Muscle layer of duodenum (tissue), 2 donors: ENCODE measurements around the gene NOG.

ENCODE experiments used
- H3K27ac ChIP-seq: one replicate; pipeline ENCODE4 v1.7.0; 2013; ENCODE audit warnings: mild to moderate bottlenecking, low read length
- H3K27me3 ChIP-seq: one replicate; pipeline ENCODE4 v1.7.0; 2013; ENCODE audit warnings: low read depth, mild to moderate bottlenecking, control low read depth, low read length
- H3K36me3 ChIP-seq, 2 donors: one replicate each; pipeline ENCODE4 v1.7.0; 2013; ENCODE audit warnings: low read length in 2 of 2, control low read depth in 1 of 2, mild to moderate bottlenecking in 1 of 2; ENCODE audit not compliant: insufficient read depth in 2 of 2, control insufficient read depth in 1 of 2
- H3K4me1 ChIP-seq, 2 donors: one replicate each; pipeline ENCODE4 v1.7.0; 2013; ENCODE audit warnings: low read length in 2 of 2, mild to moderate bottlenecking in 2 of 2, control low read depth in 1 of 2, moderate library complexity in 1 of 2; ENCODE audit not compliant: insufficient read depth in 2 of 2, control insufficient read depth in 1 of 2
- H3K4me3 ChIP-seq, 2 donors: one replicate each; pipeline ENCODE4 v1.7.0; 2013; ENCODE audit warnings: low read length in 2 of 2, low read depth in 1 of 2, mild to moderate bottlenecking in 1 of 2
- H3K9me3 ChIP-seq, 2 donors: one replicate each; pipeline ENCODE4 v1.7.0; 2013; ENCODE audit warnings: low read length in 2 of 2, control low read depth in 1 of 2, mild to moderate bottlenecking in 1 of 2; ENCODE audit not compliant: control insufficient read depth in 1 of 2
- donor health status: healthy.

NOG gene

GRCh38 chr17:56598466-56598865 lies 5.0 kb downstream of the NOG start:
- Histone ChIP-seq H3K9me3 (no peaks in the 10 kb centered on the region), H3K27ac (no peak overlapping the region), H3K4me3 (no peak overlapping the region), H3K27me3 (peaks cover 29% of the 10 kb centered on the region), H3K36me3 (no peaks in the 10 kb centered on the region), H3K4me1 (peaks cover 0 to 35% of the 10 kb centered on the region in 2 donors)

DNA sequence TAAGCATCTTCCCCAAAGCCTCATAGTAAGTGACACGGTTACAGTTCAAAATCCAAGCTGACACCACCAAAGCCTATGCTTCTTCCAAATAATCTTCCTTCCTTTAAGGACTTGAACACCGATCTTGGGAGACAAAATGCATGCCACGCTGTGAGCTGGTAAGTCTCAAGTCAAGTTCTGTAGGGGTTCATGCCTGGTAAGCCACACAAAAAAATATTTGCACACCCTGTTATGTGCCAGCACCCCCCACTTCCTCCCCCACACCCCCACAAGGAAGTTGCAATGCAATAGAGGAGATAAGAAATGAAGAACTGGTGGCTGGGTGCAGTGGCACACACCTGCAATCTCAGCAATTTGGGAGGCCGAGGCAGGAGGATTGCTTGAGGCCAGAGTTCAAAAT lies 5.6 kb downstream of the NOG start:
- H3K4me3 ChIP-seq, result no peak overlapping the region
- H3K36me3 ChIP-seq, result no peaks in the 10 kb centered on the region
- peaks cover 0 to 33% of the 10 kb centered on the region in 2 donors for H3K4me1 ChIP-seq
- H3K27me3 ChIP-seq, result peaks cover 29% of the 10 kb centered on the region
- H3K27ac ChIP-seq, result no peak overlapping the region
- no peaks in the 10 kb centered on the region for H3K9me3 ChIP-seq

DNA sequence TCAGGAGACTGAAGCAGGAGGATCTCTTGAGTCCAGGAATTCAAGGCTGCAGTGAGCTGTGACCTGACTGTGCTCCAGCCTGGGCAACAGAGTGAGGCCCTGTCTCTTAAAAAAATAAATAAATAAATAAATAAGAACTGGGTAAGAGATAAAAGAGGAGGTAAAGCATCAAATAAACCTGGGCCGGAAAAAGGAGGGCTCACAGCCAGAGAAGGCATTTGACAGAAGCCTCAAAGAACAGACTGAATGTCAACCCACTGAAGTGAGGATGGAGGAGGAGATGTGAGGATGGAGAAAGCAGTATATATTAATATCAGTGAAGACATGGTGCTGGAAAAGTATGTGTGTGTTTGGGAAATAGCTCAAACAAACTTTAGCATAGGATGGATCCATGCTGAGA lies 6.1 kb downstream of the NOG start:
- Histone ChIP-seq H3K27ac (no peak overlapping the region), H3K36me3 (no peaks in the 10 kb centered on the region), H3K4me1 (peaks cover 0 to 28% of the 10 kb centered on the region in 2 donors), H3K9me3 (no peaks in the 10 kb centered on the region), H3K4me3 (no peak overlapping the region), H3K27me3 (peaks cover 29% of the 10 kb centered on the region)

DNA sequence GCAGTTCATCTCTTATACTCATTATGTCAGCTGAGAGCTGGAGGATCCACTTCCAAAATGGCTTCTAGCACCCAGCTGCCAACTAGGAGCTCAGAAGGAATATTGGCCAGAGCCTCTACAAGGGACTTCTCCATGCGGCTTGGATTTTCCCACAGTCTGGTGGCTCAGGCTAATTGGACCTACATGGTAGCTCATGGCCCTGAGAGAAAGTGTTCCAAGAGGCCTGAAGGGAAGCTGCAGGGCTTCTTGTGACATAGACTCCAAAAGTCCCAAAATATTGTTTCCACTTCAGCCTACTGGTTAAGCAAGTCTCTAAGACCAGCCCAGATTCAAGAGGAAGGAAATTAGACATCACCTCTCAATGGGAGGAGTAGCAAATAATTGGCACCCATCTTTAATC lies 6.8 kb downstream of the NOG start:
- Histone ChIP-seq H3K27me3 (peaks cover 29% of the 10 kb centered on the region), H3K27ac (no peak overlapping the region), H3K36me3 (no peaks in the 10 kb centered on the region), H3K4me3 (no peak overlapping the region), H3K9me3 (no peaks in the 10 kb centered on the region), H3K4me1 (peaks cover 0 to 23% of the 10 kb centered on the region in 2 donors)

GRCh38 chr17:56601591-56601990 lies 8.1 kb downstream of the NOG start:
- H3K27me3 ChIP-seq, result peaks cover 22% of the 10 kb centered on the region
- no peak overlapping the region for H3K27ac ChIP-seq
- H3K36me3 ChIP-seq, result no peaks in the 10 kb centered on the region
- H3K9me3 ChIP-seq, result no peaks in the 10 kb centered on the region
- H3K4me3 ChIP-seq, result no peak overlapping the region
- peaks cover 0 to 14% of the 10 kb centered on the region in 2 donors for H3K4me1 ChIP-seq

GRCh38 chr17:56602292-56603130 lies 9.0 kb downstream of the NOG start:
- Histone ChIP-seq H3K4me3 (no peak overlapping the region), H3K36me3 (no peaks in the 10 kb centered on the region), H3K9me3 (no peaks in the 10 kb centered on the region), H3K4me1 (peaks cover 0 to 6% of the 10 kb centered on the region in 2 donors), H3K27me3 (peaks cover 16% of the 10 kb centered on the region), H3K27ac (no peak overlapping the region)

DNA sequence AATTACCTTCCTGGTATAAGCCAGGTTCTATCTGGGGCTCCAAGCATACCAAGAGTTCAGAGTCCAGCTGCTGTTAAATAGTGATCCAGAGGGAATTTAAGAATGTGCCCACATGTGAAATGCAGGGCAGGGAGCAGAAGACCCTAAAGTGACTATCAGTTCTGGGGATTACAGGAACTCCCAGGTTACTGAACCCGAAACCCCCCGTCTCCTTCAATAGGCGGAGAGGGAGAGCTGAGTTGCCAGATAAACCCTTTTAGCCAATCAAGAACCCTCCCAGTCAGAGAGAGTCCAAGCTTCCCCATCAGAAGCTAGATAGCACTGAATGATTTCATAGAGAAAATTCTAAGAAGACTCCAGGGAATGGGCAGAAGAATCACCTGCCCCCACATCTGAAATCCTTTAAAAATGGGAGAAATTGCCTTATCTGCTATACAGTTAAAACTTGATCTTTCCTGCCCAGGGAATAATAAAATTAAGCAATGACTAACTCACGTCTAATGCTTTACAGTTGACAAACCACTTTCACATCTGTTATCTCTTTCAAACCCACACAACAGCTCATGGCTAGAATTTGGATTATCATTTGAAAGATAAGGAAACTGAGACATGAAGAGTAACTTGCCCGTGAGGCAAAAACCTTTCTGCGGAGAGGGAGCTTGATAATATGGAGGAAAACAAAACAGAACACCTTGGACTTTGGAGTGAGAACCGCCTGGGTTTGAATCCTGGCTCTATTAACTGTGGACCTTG lies 10.2 kb downstream of the NOG start:
- H3K36me3 ChIP-seq, result no peaks in the 10 kb centered on the region
- peaks cover 5% of the 10 kb centered on the region for H3K27me3 ChIP-seq
- no peak overlapping the region for H3K27ac ChIP-seq
- no peak overlapping the region for H3K4me3 ChIP-seq
- no peaks in the 10 kb centered on the region for H3K9me3 ChIP-seq
- no peaks in the 10 kb centered on the region for H3K4me1 ChIP-seq

- Histone ChIP-seq H3K9me3 (no peaks in the 10 kb centered on the region), H3K27ac (no peak overlapping the region), H3K36me3 (no peaks in the 10 kb centered on the region), H3K4me3 (no peak overlapping the region), H3K4me1 (no peaks in the 10 kb centered on the region), H3K27me3 (no peaks in the 10 kb centered on the region)
Measured at GRCh38 chr17:56604691-56605290, 11.3 kb downstream of the NOG start.

GRCh38 chr17:56608944-56609343 lies 15.4 kb downstream of the NOG start:
- no peaks in the 10 kb centered on the region for H3K36me3 ChIP-seq
- H3K27me3 ChIP-seq, result no peaks in the 10 kb centered on the region
- H3K27ac ChIP-seq, result no peak overlapping the region
- no peaks in the 10 kb centered on the region for H3K9me3 ChIP-seq
- no peak overlapping the region for H3K4me3 ChIP-seq
- H3K4me1 ChIP-seq, result no peaks in the 10 kb centered on the region

- no peaks in the 10 kb centered on the region for H3K36me3 ChIP-seq
- no peaks in the 10 kb centered on the region for H3K9me3 ChIP-seq
- H3K4me3 ChIP-seq, result no peak overlapping the region
- no peaks in the 10 kb centered on the region for H3K4me1 ChIP-seq
- H3K27me3 ChIP-seq, result no peaks in the 10 kb centered on the region
- H3K27ac ChIP-seq, result no peak overlapping the region
Measured at GRCh38 chr17:56610321-56610720, 16.8 kb downstream of the NOG start.

GRCh38 chr17:56613131-56613530 lies 19.6 kb downstream of the NOG start:
- Histone ChIP-seq H3K36me3 (no peaks in the 10 kb centered on the region), H3K4me1 (no peaks in the 10 kb centered on the region)

More at GRCh38 chr17:56613131-56613530, 19.6 kb downstream of the NOG start:
- H3K4me3 ChIP-seq, result no peak overlapping the region
- no peaks in the 10 kb centered on the region for H3K9me3 ChIP-seq
- no peak overlapping the region for H3K27ac ChIP-seq
- H3K27me3 ChIP-seq, result no peaks in the 10 kb centered on the region
